ENCODE data around the gene MUS81.

DNA sequence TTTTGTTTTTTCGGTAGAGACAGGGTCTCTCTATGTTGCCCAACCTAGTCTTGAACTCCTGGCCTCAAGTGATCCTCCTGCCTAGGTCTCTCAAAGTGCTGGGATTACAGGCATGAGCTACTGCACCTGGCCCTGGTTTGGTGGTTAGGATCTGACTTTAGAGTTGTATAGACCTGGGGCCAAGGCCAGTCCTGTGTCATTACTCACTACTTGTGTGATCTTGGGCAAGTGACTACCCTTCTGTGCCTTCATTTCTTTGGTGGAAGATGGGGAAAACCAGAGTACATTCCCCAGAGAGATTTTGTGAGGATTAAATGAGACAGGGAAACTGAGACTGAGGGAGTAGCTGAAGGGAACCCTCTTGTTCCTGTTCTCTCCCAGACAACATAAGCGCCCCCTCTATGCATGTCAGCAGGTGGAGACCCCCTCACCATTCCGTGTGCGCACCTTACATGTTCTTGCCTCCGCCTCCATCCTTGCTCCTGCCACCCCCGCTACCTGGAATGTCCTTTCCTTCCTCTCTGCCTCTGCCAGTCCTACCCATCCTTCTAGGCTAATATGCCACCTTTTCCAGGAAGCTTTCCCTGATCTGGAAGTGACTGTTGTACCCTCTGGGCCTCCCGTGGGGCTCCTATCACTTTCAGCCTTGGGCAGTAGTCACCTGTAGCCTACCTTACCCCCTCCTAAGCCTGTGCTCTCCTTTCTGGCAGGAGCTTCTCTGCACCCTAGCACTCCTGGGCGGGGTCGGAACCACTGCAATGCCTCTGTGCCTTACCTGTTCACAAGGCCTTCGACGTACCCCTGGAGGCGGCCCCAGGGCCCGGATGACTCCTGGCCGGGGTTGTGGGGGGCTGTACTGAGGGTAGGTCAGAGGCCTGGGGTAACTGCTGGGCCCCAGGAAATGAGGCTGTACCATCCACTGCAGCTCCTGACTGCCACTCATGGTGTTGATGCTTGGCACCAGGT, 36.1 kb downstream of the MUS81 start:
- TF ChIP-seq, protein P1, sequence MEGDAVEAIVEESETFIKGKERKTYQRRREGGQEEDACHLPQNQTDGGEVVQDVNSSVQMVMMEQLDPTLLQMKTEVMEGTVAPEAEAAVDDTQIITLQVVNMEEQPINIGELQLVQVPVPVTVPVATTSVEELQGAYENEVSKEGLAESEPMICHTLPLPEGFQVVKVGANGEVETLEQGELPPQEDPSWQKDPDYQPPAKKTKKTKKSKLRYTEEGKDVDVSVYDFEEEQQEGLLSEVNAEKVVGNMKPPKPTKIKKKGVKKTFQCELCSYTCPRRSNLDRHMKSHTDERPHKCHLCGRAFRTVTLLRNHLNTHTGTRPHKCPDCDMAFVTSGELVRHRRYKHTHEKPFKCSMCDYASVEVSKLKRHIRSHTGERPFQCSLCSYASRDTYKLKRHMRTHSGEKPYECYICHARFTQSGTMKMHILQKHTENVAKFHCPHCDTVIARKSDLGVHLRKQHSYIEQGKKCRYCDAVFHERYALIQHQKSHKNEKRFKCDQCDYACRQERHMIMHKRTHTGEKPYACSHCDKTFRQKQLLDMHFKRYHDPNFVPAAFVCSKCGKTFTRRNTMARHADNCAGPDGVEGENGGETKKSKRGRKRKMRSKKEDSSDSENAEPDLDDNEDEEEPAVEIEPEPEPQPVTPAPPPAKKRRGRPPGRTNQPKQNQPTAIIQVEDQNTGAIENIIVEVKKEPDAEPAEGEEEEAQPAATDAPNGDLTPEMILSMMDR (IDR thresholded peaks at IDR 0.05; ENCODE audit: insufficient read depth, low read length), result no peak
- no peak for TF ChIP-seq POLR2AphosphoS5 (IDR thresholded peaks at IDR 0.05; ENCODE audit: low read depth)
- TF ChIP-seq GABPA (IDR thresholded peaks at IDR 0.05; ENCODE audit: low read depth), result no peak
- TF ChIP-seq, protein P2, sequence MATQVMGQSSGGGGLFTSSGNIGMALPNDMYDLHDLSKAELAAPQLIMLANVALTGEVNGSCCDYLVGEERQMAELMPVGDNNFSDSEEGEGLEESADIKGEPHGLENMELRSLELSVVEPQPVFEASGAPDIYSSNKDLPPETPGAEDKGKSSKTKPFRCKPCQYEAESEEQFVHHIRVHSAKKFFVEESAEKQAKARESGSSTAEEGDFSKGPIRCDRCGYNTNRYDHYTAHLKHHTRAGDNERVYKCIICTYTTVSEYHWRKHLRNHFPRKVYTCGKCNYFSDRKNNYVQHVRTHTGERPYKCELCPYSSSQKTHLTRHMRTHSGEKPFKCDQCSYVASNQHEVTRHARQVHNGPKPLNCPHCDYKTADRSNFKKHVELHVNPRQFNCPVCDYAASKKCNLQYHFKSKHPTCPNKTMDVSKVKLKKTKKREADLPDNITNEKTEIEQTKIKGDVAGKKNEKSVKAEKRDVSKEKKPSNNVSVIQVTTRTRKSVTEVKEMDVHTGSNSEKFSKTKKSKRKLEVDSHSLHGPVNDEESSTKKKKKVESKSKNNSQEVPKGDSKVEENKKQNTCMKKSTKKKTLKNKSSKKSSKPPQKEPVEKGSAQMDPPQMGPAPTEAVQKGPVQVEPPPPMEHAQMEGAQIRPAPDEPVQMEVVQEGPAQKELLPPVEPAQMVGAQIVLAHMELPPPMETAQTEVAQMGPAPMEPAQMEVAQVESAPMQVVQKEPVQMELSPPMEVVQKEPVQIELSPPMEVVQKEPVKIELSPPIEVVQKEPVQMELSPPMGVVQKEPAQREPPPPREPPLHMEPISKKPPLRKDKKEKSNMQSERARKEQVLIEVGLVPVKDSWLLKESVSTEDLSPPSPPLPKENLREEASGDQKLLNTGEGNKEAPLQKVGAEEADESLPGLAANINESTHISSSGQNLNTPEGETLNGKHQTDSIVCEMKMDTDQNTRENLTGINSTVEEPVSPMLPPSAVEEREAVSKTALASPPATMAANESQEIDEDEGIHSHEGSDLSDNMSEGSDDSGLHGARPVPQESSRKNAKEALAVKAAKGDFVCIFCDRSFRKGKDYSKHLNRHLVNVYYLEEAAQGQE (IDR thresholded peaks at IDR 0.05; ENCODE audit: insufficient replicate concordance, low read depth), result no peak
- no peak for TF ChIP-seq SPI1 (IDR thresholded peaks at IDR 0.05; ENCODE audit: borderline replicate concordance, low read depth)

All from HL-60 (cell line).